CD14-positive monocyte (primary cell): ENCODE data around the gene PI4KA. TPM values are rescaled to one million over a fixed set of nuclear protein-coding genes. Genes with fewer than 3 reads are reported as not detected.
A peak's percentile ranks its signal among the peaks of the same experiment; 100 is the strongest.
"Not testable (repeated sequence)": the region's sequence is repeated elsewhere in the genome, so short reads cannot be mapped to it uniquely, and the experiment has no call there.

Source experiments
- DNase-seq, 3 donors: peaks; one replicate each; pipeline ENCODE4 v3.0.0-alpha.2; 2011 to 2022
- H2AFZ ChIP-seq: 2 replicates; pipeline ENCODE4 v1.6.0; 2012; ENCODE audit warnings: mild to moderate bottlenecking, low read depth, low read length, inconsistent platforms; ENCODE audit not compliant: insufficient read depth, poor library complexity, severe bottlenecking
- H3K27ac ChIP-seq, 2 donors: 1 replicate in 1 of 2; 2 replicates in 1 of 2; pipeline ENCODE4 v1.5.1; 2012 to 2013; ENCODE audit warnings: low read length in 2 of 2, control low read depth in 1 of 2, inconsistent platforms in 1 of 2, low read depth in 1 of 2, mild to moderate bottlenecking in 1 of 2
- H3K27me3 ChIP-seq, 2 donors: one replicate each; pipeline versions ENCODE4 v1.6.0 to v1.6.1; 2011 to 2013; ENCODE audit warnings: low read length in 2 of 2; ENCODE audit not compliant: control insufficient read depth in 2 of 2, insufficient read depth in 2 of 2
- H3K36me3 ChIP-seq, 2 donors: replicated peaks in 1 of 2; 1 replicate in 1 of 2; 2 replicates in 1 of 2; pipeline versions ENCODE4 v1.5.1 to v1.6.1; 2012 to 2013; ENCODE audit warnings: low read length in 2 of 2, control low read depth in 1 of 2, inconsistent platforms in 1 of 2, mild to moderate bottlenecking in 1 of 2; ENCODE audit not compliant: insufficient read depth in 2 of 2, control insufficient read depth in 1 of 2
- H3K4me1 ChIP-seq, 2 donors: 1 replicate in 1 of 2; 2 replicates in 1 of 2; pipeline versions ENCODE4 v1.5.1 to v1.6.1; 2012 to 2013; ENCODE audit warnings: low read length in 2 of 2, control low read depth in 1 of 2, inconsistent platforms in 1 of 2, mild to moderate bottlenecking in 1 of 2, moderate library complexity in 1 of 2; ENCODE audit not compliant: insufficient read depth in 2 of 2, control insufficient read depth in 1 of 2
- H3K4me2 ChIP-seq: replicated peaks from 2 replicates; pipeline ENCODE3; 2012; ENCODE audit warnings: low read length, moderate library complexity, mild to moderate bottlenecking; ENCODE audit not compliant: poor library complexity, severe bottlenecking; ENCODE audit errors: extremely low read depth
- H3K4me3 ChIP-seq, 3 experiments: fragments of 200-600 bp in 1 of 3; sonication (generic) in 1 of 3; replicated peaks in 1 of 3; 1 replicate in 2 of 3; 2 replicates in 1 of 3; pipeline ENCODE4 v1.5.1; 2011 to 2013; ENCODE audit warnings: low read length in 3 of 3, mild to moderate bottlenecking in 3 of 3, control low read depth in 2 of 3, low read depth in 2 of 3, inconsistent platforms in 1 of 3, moderate library complexity in 1 of 3
- H3K79me2 ChIP-seq: 2 replicates; pipeline ENCODE4 v1.6.0; 2012; ENCODE audit warnings: mild to moderate bottlenecking, control low read depth, inconsistent platforms, low read length, moderate library complexity; ENCODE audit not compliant: insufficient read depth
- H3K9ac ChIP-seq: 2 replicates; pipeline ENCODE4 v1.6.0; 2017; ENCODE audit warnings: low read length, mild to moderate bottlenecking; ENCODE audit not compliant: insufficient read depth, poor library complexity, severe bottlenecking
- H3K9me3 ChIP-seq, 2 donors: replicated peaks in 1 of 2; 1 replicate in 1 of 2; 2 replicates in 1 of 2; pipeline versions ENCODE4 v1.5.1 to v1.6.1; 2012 to 2013; ENCODE audit warnings: low read length in 2 of 2, control low read depth in 1 of 2; ENCODE audit not compliant: control insufficient read depth in 1 of 2, insufficient read depth in 1 of 2
- H4K20me1 ChIP-seq: 2 replicates; pipeline ENCODE4 v1.6.0; 2012; ENCODE audit warnings: mild to moderate bottlenecking, low read length, control low read depth, moderate library complexity; ENCODE audit not compliant: insufficient read depth
- H3K27ac Mint-ChIP-seq, 7 donors: one replicate each; pipeline ENCODE4 v1.8.0; 2020; ENCODE audit warnings: mild to moderate bottlenecking in 7 of 7, mixed read lengths in 7 of 7, moderate library complexity in 6 of 7, inconsistent platforms in 2 of 7
- H3K27me3 Mint-ChIP-seq, 3 donors: one replicate each; pipeline ENCODE4 v1.8.0; 2021 to 2022; ENCODE audit warnings: low read depth in 3 of 3, mild to moderate bottlenecking in 3 of 3, mixed read lengths in 3 of 3, moderate library complexity in 3 of 3, inconsistent platforms in 1 of 3
- H3K36me3 Mint-ChIP-seq, 2 donors: one replicate each; pipeline ENCODE4 v1.8.0; 2020; ENCODE audit warnings: mixed read lengths in 2 of 2, inconsistent platforms in 1 of 2, mild to moderate bottlenecking in 1 of 2
- H3K4me1 Mint-ChIP-seq: one replicate; pipeline ENCODE4 v1.8.0; 2020; ENCODE audit warnings: mild to moderate bottlenecking, mixed read lengths
- H3K4me3 Mint-ChIP-seq, 2 donors: one replicate each; pipeline ENCODE4 v1.8.0; 2020; ENCODE audit warnings: mild to moderate bottlenecking in 2 of 2, mixed read lengths in 2 of 2, moderate library complexity in 1 of 2
- H3K9me3 Mint-ChIP-seq, 7 donors: one replicate each; pipeline ENCODE4 v1.8.0; 2020 to 2022; ENCODE audit warnings: mixed read lengths in 7 of 7, mild to moderate bottlenecking in 6 of 7, moderate library complexity in 6 of 7, inconsistent platforms in 2 of 7
- WGBS: methylation state at CpG from one replicate; pipeline ENCODE4 v1.1.5; 2013; ENCODE audit warnings: missing lambda C conversion rate; ENCODE audit not compliant: insufficient coverage; 5-methylcytosine and 5-hydroxymethylcytosine counted together
- intact Hi-C, 2 donors: fragments of 100-400 bp; cut with micrococcal nuclease; formaldehyde crosslinking; loops; one replicate each; pipeline versions ENCODE4 v1.15.0 to v1.15.1; 2023
- polyA plus RNA-seq, 3 donors: library from polyadenylated mRNA; depleted of rRNA in 1 of 3; unstranded in 2 of 3; stranded (reverse) in 1 of 3; fragments of 300-500 nt in 2 of 3; fragments of >200 nt in 1 of 3; fragmentation: Illumina TruSeq in 2 of 3; gene quantifications; 1 replicate in 2 of 3; 2 replicates in 1 of 3; pipeline ENCODE4 v1.2.3, GENCODE V29; 2012 to 2021

PI4KA gene
- polyA plus RNA-seq, 3 donors = 22.8 to 74.4 (median 38.2) TPM

DNA sequence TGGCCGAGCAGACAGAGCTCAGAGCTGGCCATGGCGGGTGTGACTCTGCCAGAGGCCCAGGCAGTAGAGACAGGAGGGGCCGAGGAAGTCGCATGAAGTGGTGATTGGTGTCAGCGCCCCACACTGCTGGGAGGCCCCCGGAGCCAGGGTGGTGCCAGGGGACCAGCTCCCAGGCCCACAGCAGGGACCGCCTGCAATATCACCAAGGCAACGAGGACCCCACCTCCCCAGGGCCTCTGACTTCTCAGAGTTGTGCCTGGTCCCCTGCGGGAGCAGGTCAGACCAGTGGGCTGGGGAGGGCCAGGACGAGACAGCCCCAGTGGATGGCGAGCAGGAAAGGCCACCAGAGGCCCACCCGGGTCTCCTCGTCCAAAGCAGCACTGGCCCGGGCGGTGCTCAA is 189.1 kb downstream of the PI4KA start:
- WGBS = 100% methylated on average over 4 of the region's 15 CpGs
- H3K27ac Mint-ChIP-seq, H3K9ac ChIP-seq, H3K4me1 Mint-ChIP-seq, H3K36me3 ChIP-seq, H3K27ac ChIP-seq, H3K36me3 Mint-ChIP-seq, H3K9me3 ChIP-seq, H3K4me3 Mint-ChIP-seq, DNase-seq, H2AFZ ChIP-seq, intact Hi-C loops, H3K4me1 ChIP-seq, H4K20me1 ChIP-seq, H3K4me2 ChIP-seq, H3K9me3 Mint-ChIP-seq, H3K79me2 ChIP-seq, H3K4me3 ChIP-seq: not testable (repeated sequence)
- peaks cover 20 to 39% of the 10 kb centered on the region in 2 donors for H3K27me3 ChIP-seq
- H3K27me3 Mint-ChIP-seq = peaks cover 21 to 51% (median 38%) of the 10 kb centered on the region in 3 donors

DNA sequence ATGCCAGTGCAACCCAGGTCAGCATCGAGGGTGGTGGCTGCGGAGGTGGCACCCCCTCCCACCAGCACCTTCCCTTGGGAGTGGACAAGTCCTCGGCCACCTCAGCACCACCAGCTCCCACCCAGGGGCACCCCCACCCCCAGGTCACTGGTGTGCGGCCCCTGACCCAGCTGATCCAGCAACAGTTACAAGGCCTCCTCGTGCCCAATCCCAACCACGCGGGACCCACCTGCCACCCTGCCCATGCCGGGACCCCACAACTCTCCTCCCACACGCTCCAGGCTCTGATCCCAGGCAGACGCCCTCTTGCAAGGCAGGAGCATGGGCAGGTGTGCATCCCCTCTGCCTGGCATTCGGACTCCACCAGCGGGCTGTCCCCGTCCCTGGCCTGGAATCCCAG is 189.8 kb downstream of the PI4KA start:
- H3K36me3 ChIP-seq, H3K4me2 ChIP-seq, DNase-seq, H3K36me3 Mint-ChIP-seq, H3K79me2 ChIP-seq, H3K27ac Mint-ChIP-seq, H3K27ac ChIP-seq, H3K9ac ChIP-seq, H3K4me3 ChIP-seq, H4K20me1 ChIP-seq, intact Hi-C loops, H3K4me1 ChIP-seq, H3K4me1 Mint-ChIP-seq, H3K9me3 ChIP-seq, H3K9me3 Mint-ChIP-seq, H2AFZ ChIP-seq: not testable (repeated sequence)
- Mint-ChIP-seq H3K4me3 (peak overlapping the region in 1 of 2 donors; percentile 30), H3K27me3 (peaks cover 18 to 49% (median 36%) of the 10 kb centered on the region in 3 donors)
- peaks cover 15 to 34% of the 10 kb centered on the region in 2 donors for H3K27me3 ChIP-seq
- WGBS = 71% methylated on average over 5 of the region's 13 CpGs

DNA sequence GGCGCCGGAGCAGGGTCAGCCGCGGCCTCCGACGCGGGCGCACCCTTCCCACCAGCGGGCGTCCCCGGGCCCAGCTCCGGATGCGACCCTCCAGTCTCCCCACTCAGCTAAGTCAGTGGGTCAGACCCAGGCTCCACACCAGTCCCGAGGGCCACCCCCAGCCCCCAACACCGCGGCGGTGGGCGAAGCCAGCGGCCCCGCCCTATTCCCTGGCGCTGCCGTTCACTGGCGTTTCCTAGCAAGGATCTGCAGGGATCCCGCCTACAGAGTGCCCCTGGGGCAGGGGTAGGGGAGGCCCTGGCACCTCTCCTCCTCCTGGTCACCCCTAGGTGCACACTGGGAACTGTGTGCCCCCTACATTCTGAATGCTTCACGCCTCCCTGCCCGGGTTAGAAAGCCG is 190.4 kb downstream of the PI4KA start:
- WGBS = 96% methylated on average over 19 of the region's 27 CpGs
- H3K4me1 ChIP-seq, H3K9ac ChIP-seq, H2AFZ ChIP-seq, H3K27ac ChIP-seq, H3K4me1 Mint-ChIP-seq, H3K4me2 ChIP-seq, H3K9me3 Mint-ChIP-seq, H4K20me1 ChIP-seq, intact Hi-C loops, H3K4me3 ChIP-seq, H3K4me3 Mint-ChIP-seq, DNase-seq, H3K79me2 ChIP-seq, H3K36me3 ChIP-seq, H3K36me3 Mint-ChIP-seq, H3K27ac Mint-ChIP-seq, H3K9me3 ChIP-seq: not testable (repeated sequence)
- H3K27me3 Mint-ChIP-seq = peaks cover 13 to 47% (median 31%) of the 10 kb centered on the region in 3 donors
- peaks cover 10 to 28% of the 10 kb centered on the region in 2 donors for H3K27me3 ChIP-seq

DNA sequence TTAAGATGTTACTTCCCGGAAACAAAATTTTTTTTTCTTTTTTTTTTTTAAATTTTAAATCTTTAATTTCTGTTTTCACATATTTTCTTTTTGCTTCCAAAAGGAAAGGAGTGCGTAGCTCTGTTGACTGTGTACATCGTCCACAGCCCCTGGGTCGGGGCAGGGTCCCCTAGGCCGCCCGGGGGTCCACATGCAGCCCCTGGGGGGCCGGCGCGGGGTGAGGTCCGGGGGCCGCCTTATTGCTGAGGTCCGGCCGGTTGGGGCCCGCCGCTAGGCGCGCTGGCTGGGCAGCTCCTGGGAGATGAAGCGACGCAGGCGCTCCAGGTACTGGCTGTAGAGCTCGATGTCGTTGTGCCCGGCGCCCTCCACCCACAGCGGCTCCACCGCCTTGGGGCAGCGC is 191.1 kb downstream of the PI4KA start:
- H3K27ac Mint-ChIP-seq, H3K9me3 Mint-ChIP-seq, H3K4me1 Mint-ChIP-seq, H3K4me2 ChIP-seq, H3K36me3 ChIP-seq, H3K36me3 Mint-ChIP-seq, H3K4me1 ChIP-seq, intact Hi-C loops, DNase-seq, H3K4me3 Mint-ChIP-seq, H2AFZ ChIP-seq, H3K4me3 ChIP-seq, H3K9ac ChIP-seq, H4K20me1 ChIP-seq, H3K9me3 ChIP-seq, H3K79me2 ChIP-seq, H3K27ac ChIP-seq: not testable (repeated sequence)
- H3K27me3 ChIP-seq = peaks cover 10 to 23% of the 10 kb centered on the region in 2 donors
- H3K27me3 Mint-ChIP-seq = peaks cover 11 to 49% (median 35%) of the 10 kb centered on the region in 3 donors
- 88% methylated on average over 5 of the region's 27 CpGs for WGBS
